Activated naive CD4-positive, alpha-beta T cell treated with anti-CD3 and anti-CD28 coated beads, Interleukin-2, amount 50 U/mL, for 16 hours (primary cell): Measurements from ENCODE around the gene THSD8.
"Not testable (repeated sequence)": the region's sequence is repeated elsewhere in the genome, so short reads cannot be mapped to it uniquely, and the experiment has no call there.

Source experiments
- DNase-seq: peaks from one replicate; pipeline ENCODE4 v3.0.0-alpha.2; 2020

THSD8 gene

DNA sequence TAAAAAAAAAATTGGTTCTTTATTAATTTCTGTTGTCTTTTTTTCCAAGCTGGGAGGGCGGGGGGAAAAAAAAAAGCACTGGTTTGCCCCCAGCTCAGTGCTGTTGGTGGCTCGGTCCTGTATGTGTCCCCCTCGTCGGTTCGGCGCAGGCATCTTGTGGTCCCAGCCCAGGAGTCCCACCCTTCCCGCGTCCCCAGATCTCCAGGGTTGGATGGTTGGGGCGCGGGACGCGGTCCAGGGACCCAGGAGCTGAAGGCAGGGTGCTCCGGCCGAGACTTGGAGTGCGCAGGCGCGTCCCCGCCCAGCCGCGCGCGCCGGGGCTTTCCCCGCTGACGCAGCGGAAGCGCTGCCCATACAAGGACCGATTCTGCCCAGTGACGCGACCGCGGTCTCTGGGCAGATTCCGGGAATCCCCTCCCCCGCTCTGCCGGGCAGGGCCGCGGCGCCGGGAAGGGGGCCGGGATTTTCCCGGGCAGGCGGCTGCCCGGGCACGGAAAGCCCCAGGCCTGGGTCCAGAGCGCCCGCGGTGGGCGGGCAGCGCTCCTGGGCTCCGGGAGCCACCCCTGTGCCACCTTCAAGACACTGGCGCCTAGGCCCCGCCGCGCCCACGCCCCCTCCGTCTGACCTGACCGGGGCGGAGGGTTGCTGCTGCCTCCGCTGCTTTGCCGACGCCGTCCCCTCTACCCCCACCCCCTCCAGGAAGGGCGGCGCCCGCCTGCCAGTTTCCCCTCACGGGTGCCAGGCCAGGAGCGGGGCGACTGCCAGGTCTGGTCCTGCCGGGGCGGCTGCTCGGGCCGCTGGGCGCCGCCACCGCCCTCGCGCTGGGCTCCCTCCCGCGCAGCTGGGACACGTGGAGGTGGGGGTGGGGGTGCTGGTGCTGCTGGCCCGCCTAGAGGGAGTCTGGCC is 8.3 kb upstream of the THSD8 start:
- peak; percentile 90 for DNase-seq

DNA sequence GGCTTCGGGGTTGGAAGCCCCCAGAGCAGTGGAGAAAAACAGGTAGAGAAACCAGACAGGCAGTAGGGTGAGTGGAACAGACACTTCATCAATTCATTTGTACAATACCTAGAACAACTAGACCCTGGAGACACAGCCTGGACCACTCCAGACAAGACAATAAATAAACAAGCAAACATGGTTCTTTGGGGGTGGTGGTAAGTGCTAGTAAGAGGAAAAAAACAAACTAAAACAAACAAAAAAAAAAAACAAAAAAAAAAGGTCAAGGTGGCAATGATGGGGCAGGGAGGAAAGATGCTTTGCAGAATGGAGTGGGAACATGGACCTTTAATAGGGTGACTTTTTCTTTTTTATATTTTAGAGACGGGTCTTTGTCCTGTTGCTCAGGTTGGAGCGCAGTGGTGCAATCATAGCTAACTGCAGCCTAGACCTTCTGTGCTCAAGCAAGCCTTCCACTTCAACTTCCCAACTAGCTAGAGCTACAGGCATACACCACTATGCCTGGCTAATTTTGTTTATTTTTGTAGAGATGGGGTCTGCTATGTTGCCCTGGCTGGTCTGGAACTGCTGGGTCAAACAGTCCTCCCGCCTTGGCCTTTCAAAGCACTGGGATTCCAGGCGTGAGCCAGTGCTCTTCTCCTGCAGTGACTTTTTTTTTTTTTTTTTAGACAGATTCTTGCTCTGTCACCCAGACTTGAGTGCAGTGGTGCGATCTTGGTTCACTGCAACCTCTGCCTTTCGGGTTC is 7.5 kb upstream of the THSD8 start:
- no peak for DNase-seq

DNA sequence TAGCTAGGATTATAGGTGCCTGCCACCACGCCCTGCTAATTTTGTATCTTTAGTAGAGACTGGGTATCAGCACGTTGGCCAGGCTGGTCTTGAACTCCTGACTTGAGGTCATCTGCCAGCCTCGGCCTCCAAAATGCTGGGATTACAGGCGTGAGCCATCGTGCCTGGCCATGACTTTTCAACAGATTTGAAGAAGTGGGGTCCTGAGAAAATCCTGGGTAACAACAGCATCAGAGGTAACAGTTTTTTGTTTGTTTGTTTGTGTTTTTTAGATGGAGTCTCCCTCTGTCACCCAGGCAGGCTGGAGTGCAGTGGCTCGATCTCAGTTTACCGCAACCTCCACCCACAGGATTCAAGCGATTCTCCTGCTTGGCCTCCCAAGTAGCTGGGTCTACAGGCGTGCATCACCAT is 6.9 kb upstream of the THSD8 start:
- no peak for DNase-seq

DNA sequence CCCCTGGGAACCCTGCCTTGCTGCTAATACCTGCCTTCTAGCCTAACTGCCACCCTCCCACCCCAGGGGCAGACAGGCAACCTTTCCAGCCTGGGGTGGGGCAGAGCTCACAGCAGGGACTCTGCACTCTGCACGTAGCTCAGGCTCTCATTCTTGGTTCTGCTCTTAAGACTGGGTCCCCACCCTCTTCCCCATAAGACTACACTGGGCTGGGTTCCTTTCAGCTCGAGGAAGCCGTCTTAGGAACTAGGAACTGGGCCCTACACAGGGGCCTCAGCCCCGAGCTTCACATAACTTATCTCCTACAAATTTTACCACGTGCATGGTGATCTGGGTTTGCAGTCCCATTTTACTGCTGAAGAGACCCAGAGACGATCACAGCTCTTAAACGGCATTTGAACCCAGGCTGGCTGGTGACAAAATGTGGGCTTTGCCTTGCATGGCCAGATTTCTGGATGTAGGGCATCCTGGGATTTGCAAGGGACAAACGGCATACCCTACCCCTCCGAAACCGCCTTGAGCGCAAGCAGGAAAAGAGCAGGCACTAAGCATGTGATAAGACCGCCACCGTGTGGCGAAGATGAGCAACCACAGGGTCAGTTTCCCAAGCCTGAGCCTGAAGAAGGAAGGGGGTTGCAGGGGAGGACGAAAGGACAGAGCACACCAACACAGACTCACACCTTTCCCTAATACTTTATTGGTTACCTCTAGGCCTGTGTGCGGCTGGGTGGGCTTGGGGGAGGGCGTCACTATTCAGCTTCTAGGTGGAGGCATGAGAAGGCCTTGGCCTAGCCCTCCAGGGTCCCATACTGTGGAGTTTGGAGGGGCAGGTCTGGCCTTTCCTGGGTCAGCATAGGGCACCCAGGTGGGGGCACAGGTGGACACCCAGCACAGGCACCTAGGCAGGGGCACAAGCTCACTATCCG is 5.5 kb upstream of the THSD8 start:
- peak; percentile 73 for DNase-seq

DNA sequence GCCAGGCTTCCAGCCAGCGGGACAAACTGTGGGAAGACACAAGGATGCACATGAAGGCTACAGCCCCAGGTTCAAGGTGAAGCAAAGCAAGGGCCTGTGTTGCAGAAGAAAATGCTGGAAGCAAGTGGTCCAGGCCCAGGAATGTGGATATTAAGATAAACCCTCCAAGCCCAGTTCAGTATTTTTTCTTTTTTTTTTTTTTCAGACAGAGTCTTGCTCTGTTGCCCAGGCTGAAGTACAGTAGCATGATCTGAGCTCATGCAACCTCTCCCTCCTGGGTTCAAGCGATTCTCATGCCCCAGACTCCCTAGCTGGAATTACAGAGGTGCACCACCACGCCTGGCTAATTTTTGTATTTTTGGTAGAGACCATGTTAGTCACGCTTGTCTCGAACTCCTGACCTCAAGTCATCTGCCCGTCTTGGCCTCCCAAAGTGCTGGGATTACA is 4.7 kb upstream of the THSD8 start:
- no peak for DNase-seq

DNA sequence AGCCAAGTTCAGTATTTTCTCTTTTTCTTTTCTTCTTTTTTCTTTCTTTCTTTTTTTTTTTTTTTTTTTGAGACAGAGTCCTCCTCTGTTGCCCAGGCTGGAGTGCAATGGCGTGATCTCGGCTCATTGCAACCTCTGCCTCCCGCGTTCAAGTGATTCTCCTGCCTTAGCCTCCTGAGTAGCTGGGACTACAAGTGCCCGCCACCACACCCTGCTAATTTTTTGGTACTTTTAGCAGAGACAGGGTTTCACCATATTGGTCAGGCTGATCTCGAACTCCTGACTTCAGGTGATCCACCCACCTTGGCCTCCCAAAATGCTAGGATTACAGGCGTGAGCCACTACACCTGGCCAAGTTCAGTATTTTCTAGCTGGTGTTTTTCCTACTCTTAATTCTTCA is 4.3 kb upstream of the THSD8 start:
- DNase-seq: not testable (repeated sequence)

DNA sequence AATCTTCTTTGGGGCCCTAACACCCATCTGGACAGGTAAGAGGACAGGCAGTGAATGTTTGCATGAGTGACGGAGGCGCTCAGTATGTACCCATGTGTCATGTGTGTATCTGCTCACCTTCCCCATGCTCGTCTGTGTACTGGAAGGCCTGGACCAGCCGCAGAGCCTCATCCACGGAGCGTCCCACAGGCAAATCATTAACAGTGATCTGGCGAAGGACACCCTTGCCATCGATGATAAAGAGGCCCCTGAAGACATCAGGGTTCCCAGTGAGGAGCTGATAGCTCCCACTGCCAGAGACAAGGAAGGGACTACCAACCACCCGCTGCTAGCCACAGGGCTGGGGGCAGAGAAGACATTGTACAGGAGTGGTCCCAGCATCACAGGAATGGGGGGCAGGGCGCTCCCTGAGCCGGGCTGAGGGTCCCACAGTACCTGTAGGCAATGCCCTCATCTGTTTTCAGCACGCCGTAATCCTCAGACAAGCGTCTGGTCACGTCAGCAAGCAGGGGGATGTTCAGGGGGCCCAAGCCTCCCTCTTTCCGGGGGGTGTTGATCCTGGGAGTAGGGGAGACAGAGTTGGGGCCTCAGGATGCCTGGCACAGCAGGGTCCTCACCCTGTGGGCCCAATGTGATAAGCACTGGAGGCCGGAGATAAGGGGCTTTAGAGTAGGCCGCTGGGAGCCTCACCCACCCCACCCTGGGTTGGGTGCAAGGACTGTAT is 2.0 kb upstream of the THSD8 start:
- DNase-seq: no peak

DNA sequence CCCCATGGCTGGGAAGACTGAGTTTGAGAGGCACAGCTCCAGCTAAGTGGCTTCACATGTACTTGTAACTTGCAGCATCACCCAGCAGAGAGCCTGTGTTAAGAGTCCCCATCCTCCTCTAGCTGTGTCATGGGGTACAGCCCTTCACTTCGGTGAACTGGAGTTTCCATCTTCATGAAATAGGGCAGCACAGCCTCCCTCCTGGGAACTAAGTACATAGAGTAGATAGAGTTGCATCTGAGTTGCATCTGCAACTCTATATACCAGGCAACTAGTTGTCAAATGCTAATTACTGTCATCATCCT is 1.5 kb upstream of the THSD8 start:
- no peak for DNase-seq

DNA sequence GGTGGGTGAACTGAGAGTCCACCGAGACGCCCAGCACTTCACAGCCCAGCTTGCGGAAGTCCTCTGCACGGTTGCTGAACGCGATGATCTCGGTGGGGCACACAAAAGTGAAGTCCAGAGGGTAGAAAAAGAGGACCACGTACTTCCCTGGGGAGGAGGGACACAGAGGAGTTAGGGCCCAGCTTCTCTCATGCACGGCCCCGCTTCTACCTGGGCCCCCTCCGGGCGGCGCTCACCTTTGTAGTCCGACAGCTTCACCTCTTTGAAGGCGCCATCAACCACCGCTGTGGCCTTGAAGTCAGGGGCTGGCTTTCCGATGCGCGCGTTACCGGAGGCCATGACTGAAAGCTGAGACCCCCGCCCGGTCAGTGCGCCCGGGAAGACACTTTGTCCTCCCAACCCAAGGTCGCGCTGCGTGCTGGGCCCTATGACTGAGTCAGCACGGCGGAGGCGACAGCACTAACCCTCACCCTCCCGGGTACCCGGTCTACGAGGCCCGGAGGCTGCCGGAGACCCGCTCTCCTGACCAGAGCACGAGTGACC is 875 bp upstream of the THSD8 start:
- DNase-seq: peak; percentile 37

DNA sequence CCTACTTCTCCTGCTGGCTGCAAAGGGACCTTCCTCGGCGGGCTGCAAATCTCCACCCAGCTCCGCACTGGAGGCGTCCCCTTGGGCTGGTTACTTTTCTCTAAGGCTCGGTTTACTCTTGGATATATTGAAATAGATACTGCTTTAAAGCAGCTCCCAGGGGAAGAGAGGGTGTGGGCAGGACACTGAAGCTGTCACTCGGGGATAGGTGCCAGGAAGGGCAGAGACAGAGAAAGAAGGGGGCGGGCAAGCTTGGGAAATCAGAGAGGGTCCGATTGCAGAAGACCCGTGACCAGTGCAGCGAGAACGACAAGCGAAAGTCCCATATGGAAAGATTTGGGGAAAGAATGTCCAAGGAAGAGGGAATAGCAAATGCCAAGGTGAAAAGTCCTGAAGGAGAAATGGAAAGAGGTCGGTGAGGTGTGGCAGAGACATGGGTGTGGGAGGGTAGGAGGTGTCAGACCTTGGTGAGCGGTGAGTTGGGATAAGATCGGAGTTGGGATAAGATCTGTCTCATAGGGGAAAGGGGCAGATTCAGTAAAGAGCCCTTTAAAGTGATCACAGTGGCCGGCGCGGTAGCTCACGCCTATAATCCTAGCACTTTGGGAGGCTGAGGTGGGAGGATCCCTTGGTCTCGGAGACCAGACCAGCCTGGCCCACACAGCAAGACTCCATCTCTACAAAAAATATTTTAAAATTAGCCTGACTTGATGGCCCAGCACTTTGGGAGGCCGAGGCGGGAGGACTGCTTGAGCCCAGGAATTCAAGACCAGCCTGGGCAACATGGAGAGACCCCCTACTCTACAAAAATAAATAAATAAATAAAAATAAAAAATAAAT is 618 bp downstream of the THSD8 start:
- DNase-seq: no peak

DNA sequence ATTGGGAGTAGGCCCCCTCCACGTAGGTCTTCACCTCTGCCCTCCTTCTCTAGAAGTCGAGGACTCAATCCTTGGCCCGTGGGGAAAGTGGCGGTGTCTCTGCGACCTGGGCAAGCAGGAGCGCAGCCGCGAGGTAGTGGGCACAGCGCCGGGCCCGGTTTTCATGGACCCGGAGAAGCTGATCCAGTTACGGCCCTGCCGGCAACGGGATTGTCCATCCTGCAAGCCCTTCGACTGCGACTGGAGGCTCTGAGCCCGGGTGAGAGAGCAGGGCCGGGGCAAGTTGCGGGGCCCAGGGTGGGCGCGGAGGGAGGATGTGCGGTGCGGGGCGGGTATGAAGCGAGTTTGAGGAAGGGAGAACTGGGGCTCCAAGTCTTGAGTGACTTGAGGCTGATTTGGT is 2.2 kb downstream of the THSD8 start:
- DNase-seq: no peak

DNA sequence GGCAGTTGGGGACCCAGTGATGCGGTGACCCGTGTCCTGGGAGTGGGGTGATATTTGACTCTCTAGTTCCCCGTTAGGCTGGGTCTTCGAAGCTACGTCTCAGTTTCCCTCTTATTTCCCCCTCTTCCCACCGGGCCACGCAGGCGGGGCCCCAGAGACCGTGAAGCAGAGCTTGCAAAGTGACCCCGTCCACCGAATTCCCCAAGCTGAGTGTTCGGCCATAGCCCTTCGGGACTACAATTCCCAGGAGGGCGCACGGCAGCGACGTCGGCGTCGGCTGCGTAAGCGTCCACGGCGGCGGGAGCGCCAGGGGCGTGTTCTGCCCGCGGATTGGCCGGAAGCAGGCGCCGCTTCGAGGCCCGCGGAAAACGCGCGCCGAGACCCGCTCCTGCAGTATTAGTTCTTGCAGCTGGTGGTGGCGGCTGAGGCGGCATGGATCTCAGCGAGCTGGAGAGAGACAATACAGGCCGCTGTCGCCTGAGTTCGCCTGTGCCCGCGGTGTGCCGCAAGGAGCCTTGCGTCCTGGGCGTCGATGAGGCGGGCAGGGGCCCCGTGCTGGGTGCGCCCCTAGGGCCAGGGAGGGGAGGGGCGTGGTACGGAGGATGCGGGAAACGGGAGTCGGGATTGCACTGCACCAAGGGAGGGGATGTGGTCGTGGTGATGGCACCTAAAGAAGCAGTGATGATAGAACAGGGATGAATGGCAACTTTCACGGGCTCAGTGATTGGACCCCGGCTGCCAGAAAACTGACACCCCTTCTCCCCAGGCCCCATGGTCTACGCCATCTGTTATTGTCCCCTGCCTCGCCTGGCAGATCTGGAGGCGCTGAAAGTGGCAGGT is 4.6 kb downstream of the THSD8 start, which contains the start of gene RNASEH2A:
Gene RNASEH2A (plus strand): TSS at position 343 of the 840 bp plus-strand sequence. CDS start 90 bp downstream, at position 433.
- DNase-seq: peak; percentile 90

DNA sequence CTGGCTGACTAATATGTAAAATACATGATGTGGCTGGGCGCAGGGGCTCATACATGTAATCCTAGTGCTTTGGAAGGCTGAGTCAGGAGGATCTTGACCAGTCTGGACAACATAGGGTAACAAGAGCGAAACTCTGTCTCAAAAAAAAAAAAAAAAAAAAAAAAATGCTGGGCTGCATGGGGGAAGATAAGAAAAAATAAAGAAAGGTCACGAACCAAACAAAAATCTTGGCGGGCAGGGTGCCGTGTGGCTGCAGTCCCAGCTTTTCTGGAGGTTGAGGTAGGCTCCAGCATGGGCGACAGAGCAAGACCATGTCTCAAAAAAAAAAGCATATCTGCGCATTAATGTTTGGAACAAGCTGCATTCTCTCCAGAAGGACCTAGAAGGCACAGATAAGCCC is 13.2 kb downstream of the THSD8 start:
- DNase-seq: no peak

DNA sequence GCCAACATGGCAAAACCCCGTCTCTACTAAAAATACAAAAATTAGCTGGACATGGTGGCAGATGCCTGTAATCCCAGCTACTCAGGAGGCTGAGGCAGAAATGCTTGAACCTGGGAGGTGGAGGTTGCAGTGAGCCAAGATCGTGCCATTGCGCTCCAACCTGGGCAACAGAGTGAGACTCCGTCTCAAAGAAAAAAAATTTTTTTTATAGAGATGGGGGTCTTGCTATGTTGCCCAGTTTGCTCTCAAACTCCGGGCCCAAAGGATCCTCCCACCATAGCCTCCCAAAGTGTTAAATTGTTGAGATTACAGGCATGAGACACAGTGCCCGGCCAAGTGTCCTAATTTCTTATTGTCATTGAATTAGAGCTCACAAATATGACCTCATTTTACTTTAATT is 15.3 kb downstream of the THSD8 start:
- DNase-seq: not testable (repeated sequence)

DNA sequence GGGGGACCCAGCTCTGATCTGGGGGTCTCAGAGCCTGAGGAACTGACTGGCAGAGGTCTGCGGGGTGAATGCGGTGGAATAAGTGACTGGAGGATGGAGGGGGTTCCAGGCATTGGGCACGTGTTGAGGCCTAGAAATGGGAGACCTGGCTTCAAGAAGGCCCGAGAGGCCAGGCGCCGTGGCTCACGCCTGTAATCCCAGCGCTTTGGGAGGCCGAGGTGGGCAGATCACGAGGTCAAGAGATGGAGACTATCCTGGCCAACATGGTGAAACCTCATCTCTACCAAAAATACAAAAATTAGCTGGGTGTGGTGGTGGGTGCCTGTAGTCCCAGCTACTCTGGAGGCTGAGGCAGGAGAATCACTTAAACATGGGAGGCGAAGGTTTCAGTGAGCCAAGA is 15.9 kb downstream of the THSD8 start:
- DNase-seq: not testable (repeated sequence)

DNA sequence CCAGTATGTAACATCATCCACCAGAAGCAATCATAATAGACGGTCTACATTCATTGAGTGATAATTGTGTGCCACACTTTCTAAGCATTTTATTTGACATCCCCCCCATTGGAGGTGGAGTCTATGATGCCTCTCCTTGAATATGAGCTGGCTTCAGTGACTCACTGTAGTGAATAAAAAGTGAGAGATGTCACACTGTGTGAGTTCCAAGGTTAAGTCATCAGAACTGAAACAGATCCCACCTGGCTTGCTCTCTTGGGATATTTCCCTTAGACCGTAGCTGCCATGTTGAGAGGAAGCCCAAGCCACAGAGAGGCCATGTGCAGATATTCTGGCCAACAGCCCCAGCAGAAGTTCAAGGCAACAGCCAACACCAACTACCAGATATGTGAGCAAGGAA is 19.9 kb downstream of the THSD8 start:
- no peak for DNase-seq

DNA sequence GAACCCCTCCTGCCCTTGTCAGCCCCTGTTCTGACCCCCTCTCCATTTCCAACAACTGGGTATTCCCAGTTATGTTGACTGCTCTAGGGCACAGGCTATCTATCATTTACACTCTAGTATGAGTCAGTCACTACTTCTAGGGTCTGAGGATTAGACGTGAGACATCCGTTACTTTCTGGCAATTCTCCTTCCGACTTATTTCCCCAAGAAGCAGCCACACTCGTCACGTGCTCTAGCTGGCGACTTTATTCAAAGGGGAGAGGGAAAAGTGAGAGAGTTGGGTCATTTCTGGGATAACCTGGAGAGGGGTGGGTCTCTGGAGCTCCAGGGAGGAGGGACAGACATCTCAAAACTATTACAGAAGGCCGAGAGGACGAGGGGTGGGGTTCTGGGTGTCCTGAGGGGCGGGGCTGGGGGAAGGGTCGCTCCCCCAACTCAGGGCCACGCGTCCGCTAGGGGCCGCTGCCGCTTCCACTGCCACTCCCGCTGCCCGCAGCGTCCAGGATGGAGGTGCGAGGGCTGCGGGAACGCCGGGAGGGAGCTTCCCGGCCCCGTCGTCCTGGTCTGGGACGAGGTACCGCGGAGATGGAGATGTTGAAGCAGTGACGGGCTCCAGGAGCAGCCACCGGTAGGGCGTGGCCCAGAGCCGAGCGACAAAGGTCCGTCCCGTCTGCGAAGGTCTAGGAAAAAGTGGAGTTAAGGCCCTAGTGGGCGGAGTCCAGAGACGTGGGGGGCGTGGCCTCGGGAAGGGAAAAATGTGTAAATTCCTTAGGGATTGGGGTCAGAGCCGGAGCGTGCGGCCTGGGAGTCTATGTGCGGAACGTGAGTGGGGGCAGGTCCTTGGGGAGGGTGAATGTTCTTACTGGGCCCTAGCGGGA is 23.6 kb downstream of the THSD8 start:
- peak; percentile 36 for DNase-seq

DNA sequence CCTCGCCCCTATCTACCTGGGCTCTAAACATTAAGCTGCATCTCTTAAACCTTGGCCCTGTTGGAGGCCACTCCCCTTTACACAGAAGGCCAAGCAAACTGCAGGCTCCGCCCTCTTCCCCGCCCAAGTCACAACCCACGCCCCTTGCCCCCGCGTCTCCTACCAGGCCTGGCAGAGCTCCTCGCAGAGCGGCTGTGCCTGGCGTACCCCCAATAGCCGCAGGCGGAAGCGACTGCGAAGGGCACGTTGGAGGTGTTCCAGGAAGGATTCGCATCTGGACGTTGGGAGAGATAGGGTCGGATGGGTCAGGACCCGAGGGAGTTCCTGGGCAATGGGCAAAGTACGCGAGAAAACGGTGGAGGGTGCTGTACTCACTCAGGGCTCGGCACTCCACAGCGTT is 26.6 kb downstream of the THSD8 start:
- DNase-seq: peak; percentile 23

DNA sequence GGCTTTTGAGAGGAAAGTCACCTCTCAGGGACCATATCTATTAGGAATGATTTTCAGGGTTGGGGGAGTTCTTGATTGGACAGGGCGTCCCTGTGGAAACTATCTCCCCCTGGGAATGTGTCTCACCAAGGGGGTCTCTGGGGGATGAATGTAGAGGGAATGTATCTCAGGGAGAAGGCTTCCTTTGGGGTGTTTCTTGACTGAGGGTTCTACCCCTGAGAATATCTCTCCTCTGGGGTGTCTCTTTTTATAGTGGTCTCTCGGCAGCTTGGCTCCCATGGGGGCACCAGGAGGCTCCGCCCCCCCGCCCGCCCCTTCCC is 31.5 kb downstream of the THSD8 start:
- no peak for DNase-seq
